Calu3 (cell line): ENCODE results near the gene FLYWCH1. TPM values are rescaled to one million over a fixed set of nuclear protein-coding genes. Genes with fewer than 3 reads are reported as not detected.
"Not testable (repeated sequence)": the region's sequence is repeated elsewhere in the genome, so short reads cannot be mapped to it uniquely, and the experiment has no call there.

Experiments used
- BruUV-seq: library from RNA; stranded (reverse); fragments of 400-500 nt; replicated peaks from 2 replicates; lab custom pipeline; 2021; lab: Mats Ljungman, UMichigan
- CTCF ChIA-PET: fragments of 300-600 bp; sonication (Branson Sonifier 250); formaldehyde crosslinking; loops from one replicate; lab custom pipeline; 2022; ENCODE audit warnings: antibody characterized with exemption; lab: Charles Lee
- DNase-seq: peaks from one replicate; pipeline ENCODE4 v3.0.0; 2022
- H3K27ac Mint-ChIP-seq: one replicate; pipeline ENCODE4 v1.8.0; 2022; ENCODE audit warnings: mixed read lengths; ENCODE audit not compliant: unreplicated experiment
- H3K27me3 Mint-ChIP-seq: one replicate; pipeline ENCODE4 v1.8.0; 2022; ENCODE audit warnings: mixed read lengths; ENCODE audit not compliant: unreplicated experiment
- H3K36me3 Mint-ChIP-seq: one replicate; pipeline ENCODE4 v1.8.0; 2022; ENCODE audit warnings: mild to moderate bottlenecking, moderate library complexity, mixed read lengths; ENCODE audit not compliant: insufficient read depth, unreplicated experiment
- H3K4me1 Mint-ChIP-seq: one replicate; pipeline ENCODE4 v1.8.0; 2022; ENCODE audit warnings: mild to moderate bottlenecking, low read depth, mixed read lengths; ENCODE audit not compliant: unreplicated experiment
- H3K4me3 Mint-ChIP-seq: one replicate; pipeline ENCODE4 v1.8.0; 2022; ENCODE audit warnings: mild to moderate bottlenecking, low read depth, moderate library complexity, mixed read lengths; ENCODE audit not compliant: unreplicated experiment
- H3K9me3 Mint-ChIP-seq: one replicate; pipeline ENCODE4 v1.8.0; 2022; ENCODE audit warnings: low read depth, mixed read lengths; ENCODE audit not compliant: unreplicated experiment
- CTCF ChIP-seq: fragments of 200-600 bp; IDR thresholded peaks from one replicate; pipeline ENCODE4 v1.8.0; 2022; ENCODE audit warnings: antibody characterized with exemption; ENCODE audit not compliant: unreplicated experiment
- intact Hi-C: fragments of 100-400 bp; cut with micrococcal nuclease; formaldehyde crosslinking; loops from one replicate; pipeline ENCODE4 v1.10.0; 2022; ENCODE audit not compliant: unreplicated experiment
- total RNA-seq: library from RNA; stranded (reverse); gene quantifications from 2 replicates; pipeline ENCODE4 v1.2.3, GENCODE V29; 2022

The FLYWCH1 gene
- total RNA-seq, 1 experiment from 2014 or later, result 34.8 TPM

GRCh38 chr16:2942045-2942444, 30.3 kb downstream of the FLYWCH1 start:
- Mint-ChIP-seq H3K36me3 (peaks cover 4% of the 10 kb centered on the region), H3K27me3 (no peaks in the 10 kb centered on the region), H3K4me3 (no peak overlapping the region), H3K9me3 (no peaks in the 10 kb centered on the region), H3K4me1 (no peaks in the 10 kb centered on the region), H3K27ac (no peak overlapping the region)
- intact Hi-C loops, result no loop called here
- BruUV-seq, result no TSS peak
- CTCF ChIA-PET, result interaction anchor here (0.6 to 0.8 kb wide), 2 partner anchors 19 to 665 kb away, joined by 6 read pairs; no protein-coding TSS in a partner anchor
- no peak for TF ChIP-seq CTCF
- no peak for DNase-seq

- H3K27ac Mint-ChIP-seq, H3K4me1 Mint-ChIP-seq, H3K4me3 Mint-ChIP-seq, H3K27me3 Mint-ChIP-seq, DNase-seq, intact Hi-C loops, CTCF ChIA-PET, BruUV-seq, H3K36me3 Mint-ChIP-seq, H3K9me3 Mint-ChIP-seq: not testable (repeated sequence)
These were observed 32.0 kb downstream of the FLYWCH1 start for GRCh38 chr16:2943716-2944115.

GRCh38 chr16:2946649-2947048, 34.9 kb downstream of the FLYWCH1 start:
- CTCF ChIA-PET, result interaction anchor here (0.9 kb wide), 1 partner anchor 15 kb away, joined by 3 read pairs; no protein-coding TSS in a partner anchor
- intact Hi-C loops, result no loop called here
- no peaks in the 10 kb centered on the region for H3K9me3 Mint-ChIP-seq
- H3K36me3 Mint-ChIP-seq, result peaks cover 4% of the 10 kb centered on the region
- no TSS peak for BruUV-seq
- H3K27me3 Mint-ChIP-seq, result no peaks in the 10 kb centered on the region
- H3K4me1 Mint-ChIP-seq, result no peaks in the 10 kb centered on the region
- no peak overlapping the region for H3K27ac Mint-ChIP-seq
- no peak for DNase-seq
- no peak for TF ChIP-seq CTCF
- no peak overlapping the region for H3K4me3 Mint-ChIP-seq

GRCh38 chr16:2948807-2949704, 37.3 kb downstream of the FLYWCH1 start:
- H3K4me1 Mint-ChIP-seq, result no peaks in the 10 kb centered on the region
- no peak overlapping the region for H3K4me3 Mint-ChIP-seq
- intact Hi-C loops, result no loop called here
- no peak for TF ChIP-seq CTCF
- CTCF ChIA-PET, result interaction anchor here (1.1 kb wide), 1 partner anchor 21 kb away, joined by 3 read pairs; no protein-coding TSS in a partner anchor
- H3K27ac Mint-ChIP-seq, result no peak overlapping the region
- H3K9me3 Mint-ChIP-seq, result no peaks in the 10 kb centered on the region
- peaks cover 4% of the 10 kb centered on the region for H3K27me3 Mint-ChIP-seq
- H3K36me3 Mint-ChIP-seq, result peaks cover 5% of the 10 kb centered on the region
- no peak for DNase-seq
- no TSS peak for BruUV-seq
